DND-41 (cell line): ENCODE results near the gene FBXW11.

Source experiments
- CTCF ChIP-seq: IDR thresholded peaks from 2 replicates; pipeline ENCODE4 v1.5.1; 2012; ENCODE audit warnings: borderline replicate concordance, low read length, moderate library complexity, mild to moderate bottlenecking; ENCODE audit not compliant: poor library complexity, severe bottlenecking; ENCODE audit errors: extremely low read depth
- EZH2 ChIP-seq: IDR thresholded peaks from 3 replicates; pipeline ENCODE4 v1.6.1; 2012; ENCODE audit warnings: borderline replicate concordance, low read depth, mild to moderate bottlenecking, moderate library complexity, low read length, inconsistent platforms; ENCODE audit not compliant: severe bottlenecking

- no peak for TF ChIP-seq CTCF
- no peak for TF ChIP-seq EZH2
Measured at GRCh38 chr5:171891150-171891549, 115.3 kb downstream of the FBXW11 start.
